Heart left ventricle (tissue), 13 donors: ENCODE results near the gene IL13RA1.

Source experiments
- CTCF ChIP-seq, 12 donors: fragments of 200-600 bp; sonication (generic) in 4 of 12; IDR thresholded peaks; one replicate each; pipeline versions ENCODE4 v1.5.0 to v1.8.0; 2018 to 2022; ENCODE audit warnings: antibody characterized with exemption in 12 of 12, mild to moderate bottlenecking in 5 of 12
- POLR2A ChIP-seq, 2 donors: fragments of 450-650 bp; IDR thresholded peaks; one replicate each; pipeline ENCODE4 v1.6.1; 2017; ENCODE audit warnings: antibody characterized with exemption in 2 of 2, mild to moderate bottlenecking in 2 of 2, moderate library complexity in 2 of 2
- donor health status: ischemic (EF 13 %, LVEDD 7.1; RV severe dilation, severe dysfunction).
- donor health status: DM: no; HTN: yes; CAD: no.
- donor health status: DM: no; HTN: no; CAD: no.
- donor health status: ischemic (EF 25% LVEDD 6.9; RV normal size, moderate dysfunction).
- donor health status: ischemic (EF 25% LVEDD 5.7; RV mildly dilated, moderate dysfunction).
- donor health status: ischemic (EF 35%, LVEDD 5.7; RV mildly dilated, moderate dysfunction).
- donor health status: nonischemic (EF 11% LVEDD 7.7; RV severe dilation, severe dysfunction).
- donor health status: DM: yes; HTN: yes; CAD: no.
- donor health status: PGD.
- donor health status: ischemic (EF 29% LVEDD 5.4; RV normal size, mild dysfunction).
- donor health status: nonischemic (EF 23%, LVEDD 6.1; RV moderate dilation, normal function).

DNA sequence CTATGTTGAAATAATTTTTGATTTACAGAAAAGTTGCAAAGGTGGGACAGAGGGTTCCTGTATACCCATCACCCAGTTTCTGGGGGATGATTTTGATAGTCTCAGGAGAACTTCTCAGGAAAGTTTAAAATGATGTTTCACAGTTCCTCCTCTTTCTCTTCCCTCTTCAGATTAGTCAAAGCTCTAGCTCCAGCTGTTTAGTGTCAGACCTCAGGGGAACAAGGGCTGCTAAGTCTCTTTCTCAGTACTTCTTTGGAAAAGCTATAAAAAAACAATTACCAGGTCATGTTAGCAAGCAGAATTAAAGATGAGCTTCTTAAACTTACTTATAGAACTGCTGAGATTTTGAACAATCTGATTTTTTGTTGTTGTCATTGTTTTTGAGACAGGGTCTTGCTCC is 12.2 kb downstream of the IL13RA1 start:
- TF ChIP-seq CTCF (IDR thresholded peaks at IDR 0.05) = no peak
- no peak for TF ChIP-seq POLR2A (IDR thresholded peaks at IDR 0.05)
